Mesenchymal stem cell (in vitro differentiated cells and primary cell): ENCODE measurements around the gene DYNLT5. TPM values are rescaled to one million over a fixed set of nuclear protein-coding genes. Genes with fewer than 3 reads are reported as not detected.
A peak's percentile ranks its signal among the peaks of the same experiment; 100 is the strongest.

Experiments
- DNase-seq: peaks from one replicate; pipeline ENCODE4 v3.0.0-alpha.2; 2013
- H2AFZ ChIP-seq: one replicate; pipeline ENCODE4 v1.6.1; 2013; ENCODE audit warnings: low read depth, mild to moderate bottlenecking, control low read depth, inconsistent platforms, low read length, moderate library complexity
- H2AK5ac ChIP-seq: 2 replicates; pipeline ENCODE4 v1.6.1; 2013; ENCODE audit warnings: low read length, moderate library complexity, mild to moderate bottlenecking, inconsistent platforms; ENCODE audit not compliant: severe bottlenecking
- H2BK120ac ChIP-seq: one replicate; pipeline ENCODE4 v1.6.1; 2013; ENCODE audit warnings: low read depth, mild to moderate bottlenecking, inconsistent platforms, low read length, moderate library complexity
- H2BK12ac ChIP-seq, 2 experiments: one replicate each; pipeline ENCODE4 v1.6.1; 2013; ENCODE audit warnings: inconsistent platforms in 2 of 2, low read length in 2 of 2, mild to moderate bottlenecking in 2 of 2, moderate library complexity in 2 of 2, control low read depth in 1 of 2
- H2BK15ac ChIP-seq: one replicate; pipeline ENCODE4 v1.6.1; 2013; ENCODE audit warnings: mild to moderate bottlenecking, low read depth, inconsistent platforms; ENCODE audit not compliant: poor library complexity, severe bottlenecking
- H2BK5ac ChIP-seq: 2 replicates; pipeline ENCODE4 v1.6.1; 2013; ENCODE audit warnings: low read depth, mild to moderate bottlenecking, low read length, control low read depth, inconsistent platforms; ENCODE audit not compliant: poor library complexity, severe bottlenecking
- H3K14ac ChIP-seq, 2 experiments: one replicate each; pipeline ENCODE4 v1.6.1; 2013; ENCODE audit warnings: inconsistent platforms in 2 of 2, low read length in 2 of 2, control low read depth in 1 of 2, mild to moderate bottlenecking in 1 of 2, moderate library complexity in 1 of 2
- H3K18ac ChIP-seq, 2 experiments: one replicate each; pipeline ENCODE4 v1.6.1; 2013; ENCODE audit warnings: inconsistent platforms in 2 of 2, low read length in 2 of 2, control low read depth in 1 of 2, low read depth in 1 of 2, mild to moderate bottlenecking in 1 of 2
- H3K23ac ChIP-seq, 2 experiments: one replicate each; pipeline ENCODE4 v1.6.1; 2013; ENCODE audit warnings: inconsistent platforms in 2 of 2, low read length in 2 of 2, mild to moderate bottlenecking in 2 of 2, moderate library complexity in 2 of 2, control low read depth in 1 of 2
- H3K27ac ChIP-seq: 2 replicates; pipeline ENCODE4 v1.5.1; 2013; ENCODE audit warnings: mild to moderate bottlenecking, moderate library complexity, low read length, control low read depth, inconsistent platforms; ENCODE audit not compliant: poor library complexity, severe bottlenecking
- H3K27me3 ChIP-seq, 2 experiments: 2 replicates each; pipeline versions ENCODE4 v1.6.1 to v1.7.0; 2013; ENCODE audit warnings: low read length in 2 of 2, mild to moderate bottlenecking in 2 of 2, moderate library complexity in 2 of 2, control low read depth in 1 of 2, inconsistent platforms in 1 of 2; ENCODE audit not compliant: control insufficient read depth in 1 of 2, insufficient read depth in 1 of 2
- H3K36me3 ChIP-seq, 2 experiments: 2 replicates each; pipeline versions ENCODE4 v1.6.1 to v1.7.0; 2013; ENCODE audit warnings: low read length in 2 of 2, control low read depth in 1 of 2, inconsistent platforms in 1 of 2, low read depth in 1 of 2, mild to moderate bottlenecking in 1 of 2; ENCODE audit not compliant: insufficient read depth in 2 of 2, control insufficient read depth in 1 of 2
- H3K4ac ChIP-seq, 2 experiments: one replicate each; pipeline ENCODE4 v1.6.1; 2013; ENCODE audit warnings: inconsistent platforms in 2 of 2, low read length in 2 of 2, mild to moderate bottlenecking in 2 of 2, moderate library complexity in 2 of 2, control low read depth in 1 of 2, low read depth in 1 of 2
- H3K4me1 ChIP-seq: 2 replicates; pipeline ENCODE4 v1.6.1; 2013; ENCODE audit warnings: low read depth, low read length, control low read depth; ENCODE audit not compliant: control insufficient read depth, insufficient read depth
- H3K4me2 ChIP-seq: 2 replicates; pipeline ENCODE4 v1.6.1; 2013; ENCODE audit warnings: low read length, mild to moderate bottlenecking, inconsistent platforms; ENCODE audit not compliant: poor library complexity, severe bottlenecking
- H3K4me3 ChIP-seq, 2 experiments: 2 replicates each; pipeline versions ENCODE4 v1.5.1 to v1.7.0; 2013; ENCODE audit warnings: low read length in 2 of 2, mild to moderate bottlenecking in 2 of 2, control low read depth in 1 of 2, low read depth in 1 of 2; ENCODE audit not compliant: insufficient read depth in 1 of 2
- H3K79me1 ChIP-seq: replicated peaks from 2 replicates; pipeline ENCODE4 v1.6.1; 2013; ENCODE audit warnings: mild to moderate bottlenecking, control low read depth, low read length, inconsistent platforms; ENCODE audit not compliant: poor library complexity, severe bottlenecking
- H3K9ac ChIP-seq: 2 replicates; pipeline ENCODE4 v1.7.0; 2013; ENCODE audit warnings: mild to moderate bottlenecking, low read length, moderate library complexity
- H3K9me3 ChIP-seq: 2 replicates; pipeline ENCODE4 v1.7.0; 2013; ENCODE audit warnings: mild to moderate bottlenecking, low read length; ENCODE audit not compliant: control insufficient read depth
- H4K8ac ChIP-seq: one replicate; pipeline ENCODE4 v1.6.1; 2013; ENCODE audit warnings: inconsistent platforms, mild to moderate bottlenecking, low read length, moderate library complexity
- H4K91ac ChIP-seq: one replicate; pipeline ENCODE4 v1.6.1; 2013; ENCODE audit warnings: mild to moderate bottlenecking, low read length, inconsistent platforms
- WGBS: methylation state at CpG from one replicate; pipeline ENCODE4 v1.1.7; 2013; ENCODE audit warnings: mixed read lengths; 5-methylcytosine and 5-hydroxymethylcytosine counted together
- polyA plus RNA-seq, 2 experiments: library from polyadenylated mRNA; stranded (reverse); fragments of 200-250 nt; gene quantifications; one replicate each; pipeline ENCODE4 v1.2.3, GENCODE V29; 2013

The DYNLT5 gene, protein sequence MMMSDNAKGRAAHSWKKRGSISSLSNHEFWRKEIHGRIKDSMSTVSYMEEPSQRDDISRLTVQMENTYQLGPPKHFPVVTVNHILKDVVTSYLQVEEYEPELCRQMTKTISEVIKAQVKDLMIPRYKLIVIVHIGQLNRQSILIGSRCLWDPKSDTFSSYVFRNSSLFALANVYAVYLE
- 3.1 TPM for polyA plus RNA-seq (2013, experiment 1 of 2)
- 3.0 TPM for polyA plus RNA-seq (2013, experiment 2 of 2)

DNA sequence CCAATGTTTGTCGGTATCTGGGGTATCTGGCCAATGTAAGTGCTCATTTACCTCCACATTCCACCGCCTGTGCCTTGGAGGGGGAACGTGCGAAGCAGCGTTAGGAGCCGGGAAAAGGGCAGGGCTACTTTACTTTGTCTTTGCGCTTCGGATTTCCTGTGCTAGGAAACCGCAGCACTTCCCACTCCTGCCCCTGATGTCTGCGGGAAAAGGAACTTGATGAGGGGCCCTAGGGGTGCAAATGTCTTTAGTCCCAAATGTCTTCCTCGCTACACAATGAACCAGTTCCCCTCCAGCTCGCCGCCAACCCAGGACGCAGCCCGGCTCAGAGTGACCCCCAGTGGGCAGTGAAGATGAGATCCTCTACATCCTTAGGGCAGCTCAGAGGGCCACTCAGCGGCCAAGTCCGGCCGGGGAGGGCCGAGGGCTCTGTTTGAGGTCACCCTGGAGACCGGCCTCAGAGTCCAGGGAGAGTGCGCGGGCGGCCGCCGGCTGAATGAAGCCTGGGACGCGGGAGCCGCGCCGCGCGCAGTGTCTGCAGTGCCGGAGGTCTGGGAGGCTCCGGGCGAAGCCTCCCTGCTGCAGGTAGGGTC lies at the start of gene DYNLT5:
TSS of gene DYNLT5 (plus strand) at position 460 of the 593 bp plus-strand sequence. CDS start 2,200 bp downstream, outside the sequence.
- peak within 1 kb of the TSS; percentile 67 for H4K91ac ChIP-seq
- peak within 1 kb of the TSS in 1 of 2 experiments; percentile 98 for H3K14ac ChIP-seq
- no peaks in the 10 kb centered on the region for H3K9me3 ChIP-seq
- peak within 1 kb of the TSS in 1 of 2 experiments; percentile 94 for H3K23ac ChIP-seq
- no peak within 1 kb of the TSS for H2BK15ac ChIP-seq
- H3K18ac ChIP-seq: peak within 1 kb of the TSS; percentile 19 to 55
- no peaks in the 10 kb centered on the region for H3K36me3 ChIP-seq
- H3K4ac ChIP-seq: peak within 1 kb of the TSS; percentile 13 to 43
- H2AFZ ChIP-seq: peak within 1 kb of the TSS; percentile 67
- no peaks in the 10 kb centered on the region for H3K79me1 ChIP-seq
- H3K4me2 ChIP-seq: peak within 1 kb of the TSS; percentile 99
- H3K27me3 ChIP-seq: no peaks in the 10 kb centered on the region
- H2BK5ac ChIP-seq: peak within 1 kb of the TSS; percentile 3
- no peak within 1 kb of the TSS for H2AK5ac ChIP-seq
- H4K8ac ChIP-seq: peak within 1 kb of the TSS; percentile 78
- H3K4me3 ChIP-seq: peak within 1 kb of the TSS; percentile 51 to 75
- peaks cover 12% of the 10 kb centered on the region for H3K4me1 ChIP-seq
- no peak within 1 kb of the TSS for H3K27ac ChIP-seq
- H3K9ac ChIP-seq: peak within 1 kb of the TSS; percentile 81
- peak; percentile 75 for DNase-seq
- 8% methylated on average over 30 of the region's 35 CpGs for WGBS
- H2BK12ac ChIP-seq: peak within 1 kb of the TSS; percentile 42 to 74
- peak within 1 kb of the TSS; percentile 73 for H2BK120ac ChIP-seq

DNA sequence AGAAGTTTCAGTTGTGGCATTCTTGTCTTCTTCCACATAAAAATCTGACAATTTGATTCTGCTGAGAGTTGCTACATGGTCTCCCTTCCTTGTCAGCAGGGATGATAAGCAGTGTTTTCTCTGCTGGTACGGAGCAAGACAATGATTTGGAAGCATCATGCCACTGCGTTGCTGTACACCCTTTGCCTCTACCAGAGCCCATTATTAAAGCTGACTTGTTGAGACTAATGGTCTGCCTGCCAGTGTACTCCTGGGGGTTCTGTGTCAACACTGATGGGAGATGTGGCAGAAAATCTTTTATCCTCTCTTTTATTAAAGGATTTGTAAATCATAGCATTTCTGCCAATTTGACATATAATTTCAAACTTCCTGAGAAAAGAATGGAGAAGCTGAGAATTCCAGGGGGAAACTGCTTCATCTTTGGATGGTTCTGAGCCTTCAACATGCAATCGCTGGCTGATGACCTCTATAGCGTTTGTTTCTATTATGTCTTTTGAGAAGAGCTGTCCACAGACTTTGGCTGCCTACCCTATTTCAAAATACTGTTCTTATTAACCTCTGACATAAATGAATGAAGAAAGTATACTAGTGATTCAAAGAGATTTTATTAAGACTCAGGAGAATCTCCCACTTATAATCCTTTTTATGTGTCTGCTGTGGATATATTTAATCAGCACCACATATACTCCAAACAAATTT lies 47.9 kb upstream of the DYNLT5 start:
- no peaks in the 10 kb centered on the region for H3K79me1 ChIP-seq
- H2BK5ac ChIP-seq: no peak overlapping the region
- no peak overlapping the region for H2AFZ ChIP-seq
- H2BK12ac ChIP-seq: no peak overlapping the region
- no peak overlapping the region for H2BK15ac ChIP-seq
- no peaks in the 10 kb centered on the region for H3K9me3 ChIP-seq
- peaks cover under 1 to 3% of the 10 kb centered on the region in 2 experiments for H3K36me3 ChIP-seq
- no peak overlapping the region for H3K14ac ChIP-seq
- no peak overlapping the region for H4K91ac ChIP-seq
- no peak for DNase-seq
- 81% methylated on average over 3 of the region's 4 CpGs for WGBS
- H2BK120ac ChIP-seq: no peak overlapping the region
- H2AK5ac ChIP-seq: no peak overlapping the region
- H3K4ac ChIP-seq: no peak overlapping the region
- H3K27me3 ChIP-seq: no peaks in the 10 kb centered on the region
- H3K4me1 ChIP-seq: no peaks in the 10 kb centered on the region
- H3K23ac ChIP-seq: no peak overlapping the region
- H3K27ac ChIP-seq: no peak overlapping the region
- H3K4me3 ChIP-seq: no peak overlapping the region
- H3K18ac ChIP-seq: no peak overlapping the region
- H4K8ac ChIP-seq: no peak overlapping the region
- peak overlapping the region; percentile 59 for H3K9ac ChIP-seq
- no peak overlapping the region for H3K4me2 ChIP-seq

DNA sequence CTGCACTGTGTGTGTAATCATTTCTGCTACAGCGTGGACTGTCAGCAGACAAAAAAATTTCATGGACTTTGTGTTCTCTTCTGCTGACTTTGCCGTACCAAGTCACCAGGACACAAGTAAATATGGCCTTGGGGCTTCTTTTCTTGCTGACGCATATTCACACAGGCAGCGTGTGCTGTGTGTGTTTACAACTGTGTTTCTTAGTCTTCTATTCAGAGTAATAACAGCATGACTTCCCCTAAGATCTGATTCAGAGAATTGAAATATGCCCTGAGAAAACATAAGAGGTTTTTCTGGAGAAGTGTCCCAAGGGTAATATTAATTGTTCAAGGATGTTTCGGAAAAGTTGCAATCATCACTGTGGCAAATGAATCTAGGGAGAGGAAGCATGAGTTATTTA lies 47.1 kb upstream of the DYNLT5 start:
- Histone ChIP-seq H3K9me3 (no peaks in the 10 kb centered on the region), H3K18ac (no peak overlapping the region), H3K4ac (no peak overlapping the region), H3K14ac (no peak overlapping the region), H3K79me1 (no peaks in the 10 kb centered on the region), H2BK120ac (no peak overlapping the region), H3K9ac (peak overlapping the region; percentile 59), H2BK5ac (no peak overlapping the region), H2BK15ac (no peak overlapping the region), H2BK12ac (no peak overlapping the region), H3K27me3 (no peaks in the 10 kb centered on the region), H3K23ac (no peak overlapping the region), H3K4me2 (no peak overlapping the region), H3K4me3 (no peak overlapping the region), H2AK5ac (no peak overlapping the region), H2AFZ (no peak overlapping the region), H4K8ac (no peak overlapping the region), H3K36me3 (peaks cover 0 to 3% of the 10 kb centered on the region in 2 experiments), H4K91ac (no peak overlapping the region), H3K27ac (no peak overlapping the region), H3K4me1 (no peaks in the 10 kb centered on the region)
- DNase-seq: peak; percentile 88
- WGBS: 41% methylated on average over 4 of the region's 5 CpGs

- Histone ChIP-seq H2BK15ac (no peak overlapping the region), H3K4ac (no peak overlapping the region)
- 64% methylated on average over 2 of the region's 2 CpGs for WGBS
These were observed 40.8 kb upstream of the DYNLT5 start for GRCh38 chr1:66711420-66711819.

More at GRCh38 chr1:66711420-66711819, 40.8 kb upstream of the DYNLT5 start:
- Histone ChIP-seq H4K8ac (no peak overlapping the region), H2BK5ac (no peak overlapping the region), H3K4me1 (peaks cover 2% of the 10 kb centered on the region), H3K9ac (no peak overlapping the region), H3K4me2 (no peak overlapping the region), H2AK5ac (no peak overlapping the region), H2BK12ac (no peak overlapping the region), H4K91ac (no peak overlapping the region), H3K36me3 (no peaks in the 10 kb centered on the region), H3K14ac (no peak overlapping the region), H3K4me3 (no peak overlapping the region), H3K18ac (no peak overlapping the region), H3K23ac (no peak overlapping the region), H3K27ac (no peak overlapping the region), H3K9me3 (no peaks in the 10 kb centered on the region), H3K27me3 (no peaks in the 10 kb centered on the region), H3K79me1 (no peaks in the 10 kb centered on the region), H2AFZ (no peak overlapping the region), H2BK120ac (no peak overlapping the region)
- peak; percentile 38 for DNase-seq
